K562 (cell line): ENCODE data around the gene LRRC4C. TPM values are rescaled to one million over a fixed set of nuclear protein-coding genes. Genes with fewer than 3 reads are reported as not detected.
"Not testable (repeated sequence)": the region's sequence is repeated elsewhere in the genome, so short reads cannot be mapped to it uniquely, and the experiment has no call there.

Experiments
- ATAC-seq: fragments of 200-7000 bp; cut with Tn5 transposase; 3 replicates; pipeline ENCODE4 v1.9.1; 2020; ENCODE audit warnings: moderate library complexity
- BruUV-seq: library from RNA; stranded (reverse); fragments of 400-500 nt; replicated peaks from 2 replicates; lab custom pipeline; 2021; lab: Mats Ljungman, UMichigan
- CTCF ChIA-PET: fragments of 300-600 bp; formaldehyde crosslinking; extraction: SDS; loops from one replicate; lab custom pipeline; 2021; ENCODE audit warnings: low intra/inter-chr PET ratio; lab: Yijun Ruan, JAX
- POLR2A ChIA-PET: fragments of 300-600, 350-650 bp; sonication (Branson Sonifier 250); formaldehyde crosslinking; extraction: SDS; loops from one replicate; lab custom pipeline; 2021; ENCODE audit warnings: antibody characterized with exemption, inconsistent platforms; lab: Yijun Ruan, JAX
- DNase-seq, 4 experiments: peaks; one replicate each; pipeline versions ENCODE4 v3.0.0 to v3.0.0-alpha.2; 2011 to 2018; ENCODE audit warnings: low spot score in 3 of 4, mixed read lengths in 3 of 4; ENCODE audit errors: extremely low read depth in 1 of 4
- FAIRE-seq: peaks from 2 replicates; lab custom pipeline; 2011; peaks lifted over from hg19 to GRCh38; lab: Jason Lieb, UNC
- H2AFZ ChIP-seq: 2 replicates; pipeline ENCODE4 v1.6.0; 2011; ENCODE audit warnings: low read depth, low read length, control low read depth, inconsistent platforms
- H3K27ac ChIP-seq: fragments of 200-600 bp; 3 replicates; pipeline ENCODE4 v1.8.0; 2011; ENCODE audit warnings: low read depth, mild to moderate bottlenecking, control low read depth, inconsistent platforms, low read length, moderate library complexity, mixed read lengths; ENCODE audit errors: extremely low read depth
- H3K27me3 ChIP-seq, 2 experiments: fragments of 300-600 bp in 1 of 2; 2 replicates in 1 of 2; 3 replicates in 1 of 2; pipeline versions ENCODE4 v1.6.0 to v1.8.0; 2011; ENCODE audit warnings: inconsistent platforms in 2 of 2, low read length in 2 of 2, mild to moderate bottlenecking in 1 of 2, mixed read lengths in 1 of 2, moderate library complexity in 1 of 2; ENCODE audit not compliant: control insufficient read depth in 2 of 2, insufficient read depth in 2 of 2
- H3K36me3 ChIP-seq: fragments of 300-600 bp; 3 replicates; pipeline ENCODE4 v1.8.0; 2011; ENCODE audit warnings: mild to moderate bottlenecking, low read length, inconsistent platforms; ENCODE audit not compliant: control insufficient read depth, insufficient read depth
- H3K4me1 ChIP-seq, 2 experiments: fragments of 200-600 bp in 1 of 2; replicated peaks in 1 of 2; 2 replicates in 1 of 2; 3 replicates in 1 of 2; pipeline versions ENCODE4 v1.5.1 to v1.8.0; 2011; ENCODE audit warnings: inconsistent platforms in 2 of 2, low read length in 2 of 2, mild to moderate bottlenecking in 1 of 2, mixed read lengths in 1 of 2, moderate library complexity in 1 of 2; ENCODE audit not compliant: control insufficient read depth in 2 of 2, insufficient read depth in 2 of 2
- H3K4me2 ChIP-seq: 2 replicates; pipeline ENCODE4 v1.6.1; 2011; ENCODE audit warnings: low read length, control low read depth, inconsistent platforms, mixed read lengths; ENCODE audit not compliant: insufficient read depth
- H3K4me3 ChIP-seq: fragments of 200-600 bp; sonication (generic), shearing (Covaris generic); 2 replicates; pipeline ENCODE4 v1.5.1; 2016; ENCODE audit warnings: control low read depth, inconsistent platforms
- H3K79me2 ChIP-seq: fragments of 200-600 bp; 3 replicates; pipeline ENCODE4 v1.8.0; 2011; ENCODE audit warnings: low read length, inconsistent platforms; ENCODE audit not compliant: control insufficient read depth, insufficient read depth
- H3K9ac ChIP-seq, 2 experiments: 2 replicates each; pipeline versions ENCODE4 v1.6.0 to v1.6.1; 2011; ENCODE audit warnings: low read depth in 2 of 2, low read length in 2 of 2, control low read depth in 1 of 2, inconsistent platforms in 1 of 2, mild to moderate bottlenecking in 1 of 2, mixed read lengths in 1 of 2; ENCODE audit not compliant: insufficient read depth in 1 of 2
- H3K9me1 ChIP-seq: one replicate; pipeline ENCODE4 v1.6.0; 2011; ENCODE audit warnings: inconsistent platforms, mild to moderate bottlenecking, low read length, moderate library complexity; ENCODE audit not compliant: control insufficient read depth, insufficient read depth
- H3K9me3 ChIP-seq: replicated peaks from 2 replicates; pipeline ENCODE4 v1.5.1; 2011; ENCODE audit warnings: low read depth, low read length, inconsistent platforms; ENCODE audit not compliant: control insufficient read depth, insufficient read depth
- H4K20me1 ChIP-seq: replicated peaks from 2 replicates; pipeline ENCODE4 v1.6.1; 2011; ENCODE audit warnings: low read length, inconsistent platforms, mixed read lengths; ENCODE audit not compliant: control insufficient read depth, insufficient read depth
- BDP1 ChIP-seq: IDR thresholded peaks from 3 replicates; pipeline ENCODE4 v1.6.1; 2011; ENCODE audit not compliant: insufficient read length, insufficient read depth
- BMI1 ChIP-seq: fragments of 150-350 bp; IDR thresholded peaks from 2 replicates; pipeline ENCODE4 v1.6.1; 2014; ENCODE audit warnings: low read length
- WGBS: fragments of 100-300 bp; shearing (Covaris generic); methylation state at CpG from one replicate; pipeline ENCODE4 v1.1.6; 2016; ENCODE audit warnings: low coverage, mixed read lengths; ENCODE audit not compliant: insufficient coverage; ENCODE audit errors: missing lambda C conversion rate; 5-methylcytosine and 5-hydroxymethylcytosine counted together
- in situ Hi-C: fragments of 300-500 bp; cut with MboI; formaldehyde crosslinking; loops from 4 replicates; pipeline ENCODE4 v1.15.0; 2018; ENCODE audit warnings: inconsistent platforms, mixed read lengths
- intact Hi-C: fragments of 100-400 bp; cut with micrococcal nuclease; formaldehyde crosslinking; loops from 2 replicates; pipeline ENCODE4 v1.14.2; 2022
- polyA plus RNA-seq, 8 experiments: library from polyadenylated mRNA; depleted of rRNA in 4 of 8; stranded (reverse) in 5 of 8; unstranded in 3 of 8; fragments of >200 nt; fragmentation: Nextera tagmentation in 2 of 8; fragmentation: Illumina TruSeq in 1 of 8; extraction: Ambion mirVana in 2 of 8; extraction: Trizol in 1 of 8; gene quantifications; 2 replicates each; pipeline versions ENCODE4 v1.2.1 to v1.2.3, GENCODE V29; 2011 to 2014; ENCODE audit warnings: inconsistent platforms in 1 of 8, missing spikeins in 1 of 8
- total RNA-seq, 7 experiments: library from RNA; depleted of rRNA in 6 of 7; stranded (reverse); fragments of >200 nt in 6 of 7; fragmentation: Illumina TruSeq in 2 of 7; extraction: Trizol in 2 of 7; gene quantifications; 2 replicates each; pipeline versions ENCODE4 v1.2.1 to v1.2.3, GENCODE V29; 2011 to 2021; ENCODE audit warnings: low replicate concordance in 1 of 7
- TF ChIP-seq, protein P1 (sequence below): fragments of 250-450 bp; sonication (Bioruptor Pico); IDR thresholded peaks from 2 replicates; pipeline ENCODE4 v1.4.0; 2020

Gene LRRC4C
- total and polyA plus RNA-seq, 9 of the 15 experiments (the other 6 are each of a cell fraction or from before 2014, with no cell fraction given): not detected

DNA sequence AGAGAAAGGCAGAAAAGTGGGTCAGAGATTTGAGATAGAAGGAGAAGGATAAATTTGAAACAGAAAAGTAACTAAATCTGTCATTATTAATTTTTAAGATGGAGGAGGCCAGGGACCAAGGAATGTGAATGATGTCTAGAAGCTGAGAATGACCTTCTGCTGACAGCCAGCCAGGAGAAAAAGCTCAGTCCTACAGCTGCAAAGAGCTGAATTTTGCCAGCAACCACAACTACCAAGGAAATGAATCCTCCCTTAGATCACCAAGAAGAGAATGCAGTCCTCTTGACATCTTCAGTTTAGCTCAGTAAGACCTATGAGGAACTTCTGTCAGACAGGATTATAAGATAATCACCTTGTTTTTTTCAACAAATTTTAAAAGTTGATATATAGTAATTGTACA lies 538.2 kb downstream of the LRRC4C start (continued):
- TF ChIP-seq, protein P1, sequence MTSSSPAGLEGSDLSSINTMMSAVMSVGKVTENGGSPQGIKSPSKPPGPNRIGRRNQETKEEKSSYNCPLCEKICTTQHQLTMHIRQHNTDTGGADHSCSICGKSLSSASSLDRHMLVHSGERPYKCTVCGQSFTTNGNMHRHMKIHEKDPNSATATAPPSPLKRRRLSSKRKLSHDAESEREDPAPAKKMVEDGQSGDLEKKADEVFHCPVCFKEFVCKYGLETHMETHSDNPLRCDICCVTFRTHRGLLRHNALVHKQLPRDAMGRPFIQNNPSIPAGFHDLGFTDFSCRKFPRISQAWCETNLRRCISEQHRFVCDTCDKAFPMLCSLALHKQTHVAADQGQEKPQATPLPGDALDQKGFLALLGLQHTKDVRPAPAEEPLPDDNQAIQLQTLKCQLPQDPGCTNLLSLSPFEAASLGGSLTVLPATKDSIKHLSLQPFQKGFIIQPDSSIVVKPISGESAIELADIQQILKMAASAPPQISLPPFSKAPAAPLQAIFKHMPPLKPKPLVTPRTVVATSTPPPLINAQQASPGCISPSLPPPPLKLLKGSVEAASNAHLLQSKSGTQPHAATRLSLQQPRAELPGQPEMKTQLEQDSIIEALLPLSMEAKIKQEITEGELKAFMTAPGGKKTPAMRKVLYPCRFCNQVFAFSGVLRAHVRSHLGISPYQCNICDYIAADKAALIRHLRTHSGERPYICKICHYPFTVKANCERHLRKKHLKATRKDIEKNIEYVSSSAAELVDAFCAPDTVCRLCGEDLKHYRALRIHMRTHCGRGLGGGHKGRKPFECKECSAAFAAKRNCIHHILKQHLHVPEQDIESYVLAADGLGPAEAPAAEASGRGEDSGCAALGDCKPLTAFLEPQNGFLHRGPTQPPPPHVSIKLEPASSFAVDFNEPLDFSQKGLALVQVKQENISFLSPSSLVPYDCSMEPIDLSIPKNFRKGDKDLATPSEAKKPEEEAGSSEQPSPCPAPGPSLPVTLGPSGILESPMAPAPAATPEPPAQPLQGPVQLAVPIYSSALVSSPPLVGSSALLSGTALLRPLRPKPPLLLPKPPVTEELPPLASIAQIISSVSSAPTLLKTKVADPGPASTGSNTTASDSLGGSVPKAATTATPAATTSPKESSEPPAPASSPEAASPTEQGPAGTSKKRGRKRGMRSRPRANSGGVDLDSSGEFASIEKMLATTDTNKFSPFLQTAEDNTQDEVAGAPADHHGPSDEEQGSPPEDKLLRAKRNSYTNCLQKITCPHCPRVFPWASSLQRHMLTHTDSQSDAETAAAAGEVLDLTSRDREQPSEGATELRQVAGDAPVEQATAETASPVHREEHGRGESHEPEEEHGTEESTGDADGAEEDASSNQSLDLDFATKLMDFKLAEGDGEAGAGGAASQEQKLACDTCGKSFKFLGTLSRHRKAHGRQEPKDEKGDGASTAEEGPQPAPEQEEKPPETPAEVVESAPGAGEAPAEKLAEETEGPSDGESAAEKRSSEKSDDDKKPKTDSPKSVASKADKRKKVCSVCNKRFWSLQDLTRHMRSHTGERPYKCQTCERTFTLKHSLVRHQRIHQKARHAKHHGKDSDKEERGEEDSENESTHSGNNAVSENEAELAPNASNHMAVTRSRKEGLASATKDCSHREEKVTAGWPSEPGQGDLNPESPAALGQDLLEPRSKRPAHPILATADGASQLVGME (CRISPR knock-in tag): no peak
- TF ChIP-seq BDP1: no peak
- no peak for TF ChIP-seq BMI1

DNA sequence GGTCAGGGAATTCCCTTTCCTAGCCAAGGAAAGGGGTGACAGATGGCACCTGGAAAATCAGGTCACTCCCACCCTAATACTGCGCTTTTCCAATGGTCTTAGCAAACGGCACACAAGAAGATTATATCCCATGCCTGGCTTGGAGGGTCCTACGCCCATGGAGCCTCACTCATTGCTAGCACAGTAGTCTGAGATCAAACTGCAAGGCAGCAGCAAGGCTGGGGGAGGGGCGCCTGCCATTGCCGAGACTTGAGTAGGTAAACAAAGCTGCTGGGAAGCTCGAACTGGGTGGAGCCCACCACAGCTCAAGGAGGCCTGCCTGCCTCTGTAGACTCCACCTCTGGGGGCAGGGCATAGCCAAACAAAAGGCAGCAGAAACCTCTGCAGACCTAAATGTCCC lies 548.7 kb downstream of the LRRC4C start:
- 3% methylated on average over 4 of the region's 6 CpGs for WGBS
- intact Hi-C loops, H4K20me1 ChIP-seq, BruUV-seq, H3K9ac ChIP-seq, H3K4me2 ChIP-seq, POLR2A ChIA-PET, ATAC-seq, FAIRE-seq, H3K9me3 ChIP-seq, H3K36me3 ChIP-seq, DNase-seq, H3K27me3 ChIP-seq, in situ Hi-C loops, H2AFZ ChIP-seq, H3K4me1 ChIP-seq, H3K9me1 ChIP-seq, CTCF ChIA-PET, H3K79me2 ChIP-seq, H3K27ac ChIP-seq, H3K4me3 ChIP-seq: not testable (repeated sequence)
